OCI-LY7 (cell line): ENCODE data around the gene COQ8B. TPM values are rescaled to one million over a fixed set of nuclear protein-coding genes. Genes with fewer than 3 reads are reported as not detected.

Experiments used
- small RNA-seq: library from RNA; depleted of rRNA; stranded (forward); fragments of <200 nt; gene quantifications from one replicate; pipeline ENCODE3, GENCODE V24; 2014
- total RNA-seq, 2 experiments: library from RNA; depleted of rRNA in 1 of 2; stranded (reverse); fragments of >200 nt in 1 of 2; shearing (Covaris generic) in 1 of 2; gene quantifications; 2 replicates each; pipeline ENCODE4 v1.2.3, GENCODE V29; 2014 to 2022

Gene COQ8B
- total RNA-seq, 2 experiments from 2014 or later: 34.6 to 34.9 TPM

Small RNAs within 50 kb of the gene (small RNA-seq; reads per million reads assigned to genes)
- not detected for gene RNU6-195P

Other genes with a start within 250 kb of the COQ8B start
- 2.2 and 6.3 TPM in 2 replicates for gene SPTBN4, start 249.9 kb downstream of the COQ8B start, total RNA-seq (2014; rRNA removed; shearing (Covaris generic))
- gene SPTBN4, start 249.9 kb downstream of the COQ8B start, total RNA-seq (2022): 3.3 and 4.1 TPM in 2 replicates
- 42.0 and 49.4 TPM in 2 replicates for gene SHKBP1, start 140.0 kb downstream of the COQ8B start, total RNA-seq (2014; rRNA removed; shearing (Covaris generic))
- gene SHKBP1, start 140.0 kb downstream of the COQ8B start, total RNA-seq (2022): 115 and 130 TPM in 2 replicates
- gene LTBP4, start 115.5 kb downstream of the COQ8B start, total RNA-seq (2014; rRNA removed; shearing (Covaris generic)): 22.1 and 44.5 TPM in 2 replicates
- 108 and 121 TPM in 2 replicates for gene LTBP4, start 115.5 kb downstream of the COQ8B start, total RNA-seq (2022)
- gene NUMBL, start 26.2 kb downstream of the COQ8B start, total RNA-seq (2014; rRNA removed; shearing (Covaris generic)): 4.1 and 4.9 TPM in 2 replicates
- 7.1 and 8.9 TPM in 2 replicates for gene NUMBL, start 26.2 kb downstream of the COQ8B start, total RNA-seq (2022)
- gene ITPKC, start 226 bp upstream of the COQ8B start, total RNA-seq (2014; rRNA removed; shearing (Covaris generic)): 4.0 and 6.5 TPM in 2 replicates
- gene ITPKC, start 226 bp upstream of the COQ8B start, total RNA-seq (2022): 5.2 and 5.5 TPM in 2 replicates
- gene ACTMAP, start 33.6 kb upstream of the COQ8B start, total RNA-seq (2014; rRNA removed; shearing (Covaris generic)): 3.3 and 5.0 TPM in 2 replicates
- 52.1 and 54.8 TPM in 2 replicates for gene ACTMAP, start 33.6 kb upstream of the COQ8B start, total RNA-seq (2022)
- gene SNRPA, start 34.3 kb upstream of the COQ8B start, total RNA-seq (2014; rRNA removed; shearing (Covaris generic)): 315 and 328 TPM in 2 replicates
- 214 and 244 TPM in 2 replicates for gene SNRPA, start 34.3 kb upstream of the COQ8B start, total RNA-seq (2022)
- gene MIA, start 58.6 kb upstream of the COQ8B start, total RNA-seq (2014; rRNA removed; shearing (Covaris generic)): not detected in 2 replicates
- not detected in 2 replicates for gene MIA, start 58.6 kb upstream of the COQ8B start, total RNA-seq (2022)
- gene RAB4B, start 61.4 kb upstream of the COQ8B start, total RNA-seq (2014; rRNA removed; shearing (Covaris generic)): 32.2 and 37.1 TPM in 2 replicates
- gene RAB4B, start 61.4 kb upstream of the COQ8B start, total RNA-seq (2022): 51.3 and 56.3 TPM in 2 replicates
- gene EGLN2, start 82.3 kb upstream of the COQ8B start, total RNA-seq (2014; rRNA removed; shearing (Covaris generic)): 76.1 and 81.6 TPM in 2 replicates
- gene EGLN2, start 82.3 kb upstream of the COQ8B start, total RNA-seq (2022): 87.9 and 90.8 TPM in 2 replicates
- not detected in 2 replicates for gene CYP2A6, start 133.6 kb upstream of the COQ8B start, total RNA-seq (2014; rRNA removed; shearing (Covaris generic))
- gene CYP2A6, start 133.6 kb upstream of the COQ8B start, total RNA-seq (2022): not detected in 2 replicates
- gene CYP2A7, start 165.3 kb upstream of the COQ8B start, total RNA-seq (2014; rRNA removed; shearing (Covaris generic)): not detected in 2 replicates
- gene CYP2A7, start 165.3 kb upstream of the COQ8B start, total RNA-seq (2022): not detected in 2 replicates